Left lung (tissue), 10 donors: ENCODE data around the gene OSGIN1. TPM values are rescaled to one million over a fixed set of nuclear protein-coding genes. Genes with fewer than 3 reads are reported as not detected.

ENCODE experiments used
- ATAC-seq: fragments of 200-7000 bp; cut with Tn5 transposase; one replicate; pipeline ENCODE4 v1.9.1; 2020; ENCODE audit warnings: moderate library complexity
- DNase-seq, 4 donors: peaks; one replicate each; pipeline ENCODE4 v3.0.0-alpha.2; 2013 to 2020
- H3K27ac ChIP-seq, 2 donors: fragments of 200-600 bp; sonication (generic) in 1 of 2; one replicate each; pipeline versions ENCODE4 v1.5.0 to v1.8.0; 2020 to 2021
- H3K27me3 ChIP-seq, 2 donors: fragments of 200-600 bp; sonication (generic) in 1 of 2; one replicate each; pipeline versions ENCODE4 v1.5.0 to v1.8.0; 2020 to 2021
- H3K36me3 ChIP-seq, 2 donors: fragments of 200-600 bp; sonication (generic) in 1 of 2; one replicate each; pipeline versions ENCODE4 v1.5.0 to v1.8.0; 2020 to 2021
- H3K4me1 ChIP-seq, 2 donors: fragments of 200-600 bp; one replicate each; pipeline ENCODE4 v1.8.0; 2021
- H3K4me3 ChIP-seq, 2 donors: fragments of 200-600 bp; sonication (generic) in 1 of 2; one replicate each; pipeline versions ENCODE4 v1.5.0 to v1.8.0; 2020 to 2021; ENCODE audit warnings: mild to moderate bottlenecking in 1 of 2
- H3K9me3 ChIP-seq, 2 donors: fragments of 200-600 bp; sonication (generic) in 1 of 2; one replicate each; pipeline versions ENCODE4 v1.5.0 to v1.8.0; 2020 to 2021
- CTCF ChIP-seq, 2 donors: fragments of 200-600 bp; sonication (generic) in 1 of 2; IDR thresholded peaks; one replicate each; pipeline versions ENCODE4 v1.5.0 to v1.8.0; 2021; ENCODE audit warnings: antibody characterized with exemption in 2 of 2
- intact Hi-C, 2 donors: fragments of 100-400 bp; cut with DNase I; formaldehyde crosslinking; loops; one replicate each; pipeline versions ENCODE4 v1.11.2 to v1.14.2; 2022
- polyA plus RNA-seq, 6 donors: library from polyadenylated mRNA; unstranded; fragments of 120-200 nt; gene quantifications; one replicate each; pipeline ENCODE4 v1.2.1, GENCODE V29; 2013; ENCODE audit not compliant: insufficient read length in 6 of 6
- total RNA-seq, 2 donors: library from RNA; stranded (reverse); fragmentation: NEBNext Ultra II Directional; extraction: Animal tissue kit (Norgen Biotek cat#: 25700); gene quantifications; one replicate each; pipeline ENCODE4 v1.2.1, GENCODE V29; 2021
- donor health status: DM: no; HTN: yes; CAD: no.
- donor health status: DM: no; HTN: no; CAD: no.

The OSGIN1 gene
- total and polyA plus RNA-seq, 8 donors = 0.47 to 18.0 (median 0.70) TPM

GRCh38 chr16:83969771-83970429, 16.9 kb downstream of the OSGIN1 start:
- peaks cover 0 to 13% of the 10 kb centered on the region in 2 donors for H3K36me3 ChIP-seq
- H3K27me3 ChIP-seq = peaks cover 0 to 39% of the 10 kb centered on the region in 2 donors
- ATAC-seq (no peak), DNase-seq (peak in 1 of 4 donors; percentile 59)
- no peaks in the 10 kb centered on the region for H3K9me3 ChIP-seq
- no peak for TF ChIP-seq CTCF (IDR thresholded peaks at IDR 0.05)
- no peak overlapping the region for H3K4me3 ChIP-seq
- no peak overlapping the region for H3K27ac ChIP-seq
- intact Hi-C loops = loop anchor here in 1 of 2 donors (5.0 to 10.0 kb wide), 2 partner anchors 92 to 215 kb away; partner anchors contain the start of gene TAF1C
- H3K4me1 ChIP-seq = peaks cover 0 to 6% of the 10 kb centered on the region in 2 donors

- Histone ChIP-seq H3K4me3 (no peak overlapping the region), H3K36me3 (peaks cover 0 to 8% of the 10 kb centered on the region in 2 donors), H3K27me3 (peaks cover 0 to 39% of the 10 kb centered on the region in 2 donors), H3K27ac (no peak overlapping the region), H3K9me3 (no peaks in the 10 kb centered on the region), H3K4me1 (peaks cover 0 to 6% of the 10 kb centered on the region in 2 donors)
- no peak for TF ChIP-seq CTCF (IDR thresholded peaks at IDR 0.05)
- DNase-seq = peak in 1 of 4 donors; percentile 41
- intact Hi-C loops = no loop called here
- no peak for ATAC-seq
These were observed 17.4 kb downstream of the OSGIN1 start for GRCh38 chr16:83970430-83970815.

- peak; percentile 55 for ATAC-seq
These were observed 18.4 kb downstream of the OSGIN1 start for GRCh38 chr16:83971165-83972130.

GRCh38 chr16:83972256-83973008, 19.4 kb downstream of the OSGIN1 start:
- no peak for ATAC-seq
- Histone ChIP-seq H3K9me3 (no peaks in the 10 kb centered on the region), H3K36me3 (no peaks in the 10 kb centered on the region), H3K4me3 (no peak overlapping the region), H3K27ac (no peak overlapping the region), H3K27me3 (peaks cover 0 to 47% of the 10 kb centered on the region in 2 donors), H3K4me1 (peaks cover 0 to 6% of the 10 kb centered on the region in 2 donors)
- TF ChIP-seq CTCF (IDR thresholded peaks at IDR 0.05) = no peak
- DNase-seq = no peak
- intact Hi-C loops = no loop called here

More at GRCh38 chr16:83971165-83972130, 18.4 kb downstream of the OSGIN1 start:
- no peaks in the 10 kb centered on the region for H3K36me3 ChIP-seq
- no peak overlapping the region for H3K4me3 ChIP-seq
- peak in 1 of 4 donors; percentile 70 for DNase-seq
- peaks cover 0 to 47% of the 10 kb centered on the region in 2 donors for H3K27me3 ChIP-seq
- H3K4me1 ChIP-seq = peaks cover 0 to 6% of the 10 kb centered on the region in 2 donors
- no peak overlapping the region for H3K27ac ChIP-seq
- intact Hi-C loops = no loop called here
- TF ChIP-seq CTCF (IDR thresholded peaks at IDR 0.05) = no peak
- H3K9me3 ChIP-seq = no peaks in the 10 kb centered on the region
